ENCODE measurements around the gene IGFL1. TPM values are rescaled to one million over a fixed set of nuclear protein-coding genes. Genes with fewer than 3 reads are reported as not detected.

IGFL1 gene
- total RNA-seq, 1 donor from 2014 or later = not detected

GRCh38 chr19:46279177-46279576, 49.6 kb downstream of the IGFL1 start:
- H3K27ac Mint-ChIP-seq (ENCODE audit: unreplicated experiment) = no peak overlapping the region
- DNase-seq (ENCODE audit: low spot score) = no peak
- H3K4me3 Mint-ChIP-seq (ENCODE audit: unreplicated experiment) = no peak overlapping the region
- peaks cover 2% of the 10 kb centered on the region for H3K27me3 Mint-ChIP-seq (ENCODE audit: unreplicated experiment)
- H3K9me3 Mint-ChIP-seq (ENCODE audit: unreplicated experiment) = no peaks in the 10 kb centered on the region
- peaks cover 9% of the 10 kb centered on the region for H3K4me1 Mint-ChIP-seq (ENCODE audit: unreplicated experiment)
- no peaks in the 10 kb centered on the region for H3K36me3 Mint-ChIP-seq (ENCODE audit: low read depth, unreplicated experiment)
- no peak for TF ChIP-seq CTCF (IDR thresholded peaks at IDR 0.05; ENCODE audit: unreplicated experiment)

Other genes with a start within 250 kb of the IGFL1 start
- 9.5 TPM for gene CCDC61, start 234.3 kb upstream of the IGFL1 start, total RNA-seq (ENCODE audit: unreplicated experiment)
- 0.54 TPM for gene PGLYRP1, start 206.7 kb upstream of the IGFL1 start, total RNA-seq (ENCODE audit: unreplicated experiment)
- gene IGFL4, start 188.7 kb upstream of the IGFL1 start, total RNA-seq (ENCODE audit: unreplicated experiment) = not detected
- gene IGFL3, start 105.1 kb upstream of the IGFL1 start, total RNA-seq (ENCODE audit: unreplicated experiment) = not detected
- gene IGFL2, start 81.5 kb upstream of the IGFL1 start, total RNA-seq (ENCODE audit: unreplicated experiment) = not detected
- gene HIF3A, start 67.3 kb downstream of the IGFL1 start, total RNA-seq (ENCODE audit: unreplicated experiment) = 54.2 TPM
- 66.7 TPM for gene PPP5C, start 117.3 kb downstream of the IGFL1 start, total RNA-seq (ENCODE audit: unreplicated experiment)
- 13.3 TPM for gene CCDC8, start 183.8 kb downstream of the IGFL1 start, total RNA-seq (ENCODE audit: unreplicated experiment)
- gene PNMA8C, start 199.2 kb downstream of the IGFL1 start, total RNA-seq (ENCODE audit: unreplicated experiment) = 0.41 TPM
- 12.4 TPM for gene PNMA8A, start 241.8 kb downstream of the IGFL1 start, total RNA-seq (ENCODE audit: unreplicated experiment)